Measurements from ENCODE around the gene VAPB.

Gene VAPB

DNA sequence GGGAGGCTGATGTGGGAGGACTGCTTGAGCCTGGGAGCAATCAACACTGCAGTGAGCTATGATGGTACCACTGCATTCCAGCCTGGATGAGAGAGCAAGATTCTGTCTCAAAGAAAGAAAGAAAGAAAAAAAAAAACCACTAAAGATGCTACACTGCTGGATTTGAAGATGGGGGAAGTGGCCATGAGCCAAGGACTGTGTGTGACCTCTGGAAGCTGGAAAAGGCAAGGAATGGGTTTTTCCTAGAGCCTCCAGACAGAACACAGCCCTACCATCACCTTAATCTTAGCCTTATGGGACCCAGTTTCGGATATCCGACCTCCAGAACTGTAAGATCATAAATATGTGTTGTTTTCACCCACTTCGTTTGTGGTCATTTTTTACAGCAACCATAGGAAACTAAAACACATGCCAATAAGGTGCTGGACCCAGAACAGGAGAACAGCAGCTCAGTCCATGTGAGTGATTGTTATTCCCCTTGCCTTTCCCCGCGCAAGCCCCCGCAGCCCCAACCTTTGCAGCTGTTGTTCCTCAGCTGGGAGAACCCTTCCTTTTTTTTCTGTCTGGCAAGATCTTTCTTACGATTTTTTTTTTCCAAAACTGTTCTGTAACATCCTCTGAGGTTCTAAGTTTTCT, 11.1 kb upstream of the VAPB start:
- DNase-seq (ENCODE audit: low spot score) = no peak

DNA sequence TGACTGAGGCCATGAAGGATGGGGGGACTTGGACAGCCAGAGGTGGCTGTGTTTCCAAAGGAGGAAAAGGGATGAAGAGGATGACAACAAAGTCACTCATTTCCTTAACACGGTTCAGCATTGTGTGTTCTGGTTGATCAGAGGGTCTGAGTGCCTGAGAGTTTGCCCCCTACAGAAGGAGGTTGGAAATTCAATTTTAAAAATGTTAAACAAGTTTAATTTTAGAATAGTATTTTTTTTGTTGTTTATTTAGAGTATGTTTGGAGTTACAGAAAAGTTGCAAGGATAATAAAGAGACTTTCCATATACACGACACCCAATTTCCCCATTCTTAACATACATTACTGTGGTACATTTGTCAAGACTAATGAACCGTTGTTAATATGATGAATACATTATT, 10.3 kb upstream of the VAPB start:
- DNase-seq (ENCODE audit: low spot score) = no peak

DNA sequence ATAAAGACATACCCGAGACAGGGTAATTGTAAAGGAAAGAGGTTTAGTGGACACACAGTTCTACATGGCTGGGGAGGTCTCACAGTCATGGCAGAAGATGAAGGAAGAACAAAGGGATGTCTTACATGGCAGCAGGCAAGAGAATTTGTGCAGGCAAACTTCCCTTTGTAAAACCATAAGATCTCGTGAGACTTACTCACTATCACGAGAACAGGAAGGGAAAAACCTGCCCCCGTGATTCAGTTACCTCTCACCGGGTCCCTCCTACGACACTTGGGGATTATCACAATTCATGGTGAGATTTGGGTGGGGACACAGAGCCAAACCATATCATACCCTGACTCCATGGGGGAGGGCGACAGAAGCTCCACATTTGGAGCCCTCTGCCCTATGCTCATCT, 7.4 kb upstream of the VAPB start:
- no peak for DNase-seq (ENCODE audit: low spot score)

DNA sequence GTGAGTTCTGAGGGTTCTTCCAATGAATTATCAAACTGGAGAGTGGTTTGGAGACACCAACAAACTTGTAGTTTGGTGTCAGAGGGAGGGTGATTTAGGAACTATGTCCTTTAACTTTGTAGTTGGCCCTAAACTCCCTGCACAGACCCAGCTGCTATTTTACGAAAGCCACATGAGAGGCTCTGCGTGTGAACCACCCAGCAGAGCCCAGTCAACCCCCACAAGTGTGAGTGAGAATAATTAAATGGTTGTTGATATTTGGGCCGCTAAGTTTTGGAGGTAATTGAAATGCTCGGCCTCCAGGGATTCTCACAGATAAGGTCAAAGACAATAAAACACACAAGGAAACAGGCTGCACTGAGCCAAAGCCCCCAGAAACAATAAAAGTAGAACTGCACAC, 6.9 kb upstream of the VAPB start:
- DNase-seq (ENCODE audit: low spot score) = no peak

DNA sequence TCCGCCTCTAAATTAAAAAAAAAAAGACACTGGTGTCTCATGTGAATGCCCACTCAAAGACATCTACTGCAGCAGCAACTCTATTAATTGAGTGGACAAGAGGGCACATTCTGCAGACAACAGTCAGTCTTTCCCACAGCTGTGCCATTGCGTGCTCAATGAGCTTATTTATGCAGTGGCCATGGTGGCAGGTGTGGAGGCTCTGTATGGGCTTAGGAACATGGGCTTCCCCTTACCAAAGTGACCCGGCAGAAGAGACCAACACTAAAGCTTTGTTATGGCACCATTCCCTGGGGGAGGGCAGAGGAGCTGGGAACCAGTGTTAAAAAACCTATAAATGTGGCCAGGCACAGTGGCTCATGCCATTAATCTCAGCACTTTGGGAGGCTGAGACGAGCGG, 4.2 kb upstream of the VAPB start:
- DNase-seq (ENCODE audit: low spot score) = no peak

DNA sequence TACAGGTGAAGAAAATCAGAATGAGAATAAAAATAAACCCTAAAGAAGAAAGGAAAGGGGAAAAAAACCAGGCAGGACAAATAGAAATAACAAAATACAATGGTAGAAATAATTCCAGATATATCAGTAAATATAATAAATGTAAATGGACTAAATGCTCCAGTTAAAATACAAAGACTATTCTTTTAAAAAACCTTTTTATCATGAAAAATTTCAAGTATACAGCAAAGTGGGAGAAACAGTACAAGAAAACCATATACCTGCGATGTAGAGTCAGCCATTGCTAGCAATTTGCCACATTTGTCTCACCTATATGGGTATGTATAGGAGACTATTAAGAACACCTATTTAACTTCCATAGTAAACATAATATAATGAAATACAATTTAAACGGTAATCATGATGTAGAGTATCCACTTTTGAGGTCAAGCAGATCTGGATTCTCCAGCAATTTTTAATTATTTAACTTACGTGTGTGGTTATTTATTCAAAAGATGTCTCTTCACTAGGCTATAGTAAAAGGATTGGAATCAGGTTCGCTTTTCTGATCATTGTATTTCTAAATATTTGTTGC, 914 bp upstream of the VAPB start:
- DNase-seq (ENCODE audit: low spot score) = no peak

DNA sequence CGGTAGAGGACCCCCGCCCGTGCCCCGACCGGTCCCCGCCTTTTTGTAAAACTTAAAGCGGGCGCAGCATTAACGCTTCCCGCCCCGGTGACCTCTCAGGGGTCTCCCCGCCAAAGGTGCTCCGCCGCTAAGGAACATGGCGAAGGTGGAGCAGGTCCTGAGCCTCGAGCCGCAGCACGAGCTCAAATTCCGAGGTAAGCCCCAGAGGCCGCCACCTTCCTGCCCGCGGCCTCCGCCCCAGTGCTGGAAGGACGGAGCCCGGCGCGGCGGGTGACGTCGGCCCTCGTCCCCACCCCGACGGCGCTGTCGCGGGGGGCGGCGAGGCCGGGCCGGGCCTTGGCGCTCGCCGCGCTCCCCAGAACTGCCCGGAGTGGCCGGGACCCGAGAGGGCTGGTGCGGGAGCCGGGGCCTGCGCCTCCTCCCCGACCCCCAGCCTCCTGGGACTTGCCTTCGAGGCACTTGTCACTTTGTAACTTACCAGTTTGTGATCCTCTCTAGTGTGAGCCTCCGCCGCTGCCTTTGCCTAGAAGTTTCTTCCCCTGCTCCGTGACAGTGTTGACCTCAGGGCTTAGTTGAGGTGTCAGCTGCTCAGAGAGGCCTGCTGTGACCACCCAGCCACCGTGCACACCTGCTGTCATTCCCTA, 417 bp downstream of the VAPB start:
- DNase-seq (ENCODE audit: low spot score) = peak; percentile 35

DNA sequence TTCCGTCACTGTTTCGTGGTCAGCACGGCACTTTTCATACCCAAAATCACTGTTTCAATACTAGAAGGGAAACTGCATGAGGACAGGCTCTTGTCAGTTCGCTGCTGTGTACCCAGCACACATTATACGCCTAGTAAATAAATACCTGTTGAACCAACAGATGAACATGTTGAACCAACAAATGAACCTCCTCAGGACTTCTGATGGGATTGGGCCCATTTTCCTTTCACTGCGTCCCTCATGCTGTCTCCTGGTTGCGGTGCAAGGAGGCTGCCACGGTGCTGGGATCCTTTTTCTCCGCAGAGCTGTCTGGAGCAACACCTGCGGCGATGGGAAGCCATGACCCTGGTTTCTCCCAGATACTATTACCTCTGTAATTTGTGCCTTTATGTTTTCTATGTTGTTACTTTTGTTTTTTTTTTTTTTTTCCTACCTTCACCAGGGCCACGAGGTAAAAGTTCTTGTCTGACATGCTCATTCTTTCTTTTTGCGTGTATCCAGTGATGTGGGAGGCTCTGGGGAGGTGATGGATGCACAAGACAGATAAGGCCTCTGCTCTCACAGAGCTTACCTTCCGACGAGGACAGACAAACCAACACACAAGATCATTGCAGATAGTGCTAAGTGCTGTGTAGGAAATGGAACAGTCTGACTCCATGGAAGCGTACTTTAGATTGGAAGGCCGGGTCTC, 1.1 kb downstream of the VAPB start:
- DNase-seq (ENCODE audit: low spot score) = no peak

DNA sequence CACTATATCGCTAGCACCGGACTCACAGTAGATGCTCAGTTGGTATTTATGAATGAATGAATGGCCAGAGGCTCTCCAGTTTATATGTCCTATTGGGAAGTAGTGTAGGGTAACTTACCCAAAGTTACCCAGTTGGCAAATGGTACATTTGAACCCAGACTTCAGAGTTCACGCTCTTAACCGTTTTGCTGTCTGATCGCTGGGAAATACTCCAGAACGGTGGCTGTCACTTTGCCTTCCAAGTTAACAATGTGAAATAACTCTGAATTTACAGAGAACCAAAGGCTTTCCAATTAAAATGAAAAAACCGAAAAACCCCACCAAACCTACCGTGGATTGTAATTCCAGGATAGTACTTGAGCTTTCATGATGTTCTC, 1.6 kb downstream of the VAPB start:
- DNase-seq (ENCODE audit: low spot score) = no peak

DNA sequence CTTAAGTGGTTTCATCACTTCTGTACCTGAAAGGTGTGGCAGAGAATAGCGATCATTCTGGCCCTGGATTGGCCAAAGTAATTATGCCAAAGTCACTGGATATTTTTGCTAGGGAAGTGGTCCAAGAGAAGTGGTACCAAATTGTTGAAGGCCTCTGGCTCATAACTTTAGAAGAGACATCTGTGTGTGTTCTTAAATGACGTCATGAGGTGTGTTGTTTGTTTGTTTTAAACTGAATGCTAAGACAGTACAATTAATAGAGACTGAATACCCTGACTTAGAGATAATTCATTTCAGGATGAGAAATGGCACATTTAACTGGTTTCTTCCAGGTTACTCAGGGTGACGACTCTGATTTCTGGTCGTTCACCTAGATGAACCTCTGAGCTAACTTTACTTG, 3.3 kb downstream of the VAPB start:
- DNase-seq (ENCODE audit: low spot score) = no peak

DNA sequence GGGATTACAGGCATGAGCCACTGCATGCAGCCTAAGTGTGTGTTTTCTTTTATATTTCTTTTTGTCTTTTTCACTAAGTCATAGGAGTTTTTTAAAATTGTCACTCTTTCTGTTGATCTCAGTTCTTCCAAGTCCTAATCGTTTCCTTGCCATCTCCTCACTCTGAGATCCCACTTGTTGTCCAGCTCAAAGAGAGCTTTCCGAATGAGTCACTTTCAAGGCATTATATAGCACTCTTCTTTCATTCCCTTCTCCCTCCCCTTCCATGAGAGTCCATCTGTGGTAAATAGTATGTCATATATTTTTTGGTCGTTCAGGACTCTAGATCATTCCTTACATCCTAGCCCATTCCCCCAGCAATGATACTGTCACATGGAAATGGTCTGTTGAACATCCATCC, 4.3 kb downstream of the VAPB start:
- no peak for DNase-seq (ENCODE audit: low spot score)

DNA sequence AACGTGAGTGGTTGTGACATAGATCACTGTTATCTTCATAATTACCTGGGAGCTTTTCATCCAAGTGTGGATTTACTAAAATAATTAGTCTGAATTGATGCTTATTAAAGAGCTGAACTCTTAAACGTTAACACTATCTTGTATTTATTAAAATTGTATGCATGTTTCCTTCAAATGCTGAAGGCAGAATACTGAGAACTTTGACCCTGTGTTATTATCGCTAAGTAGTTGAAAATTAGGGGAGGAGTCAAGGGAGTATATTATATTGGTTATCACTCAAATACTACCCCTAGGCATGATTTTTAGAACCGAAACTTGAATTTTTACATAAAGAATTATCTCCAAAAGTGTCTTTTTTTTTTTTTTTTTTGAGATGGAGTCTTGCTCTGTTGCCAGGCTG, 5.8 kb downstream of the VAPB start:
- no peak for DNase-seq (ENCODE audit: low spot score)

DNA sequence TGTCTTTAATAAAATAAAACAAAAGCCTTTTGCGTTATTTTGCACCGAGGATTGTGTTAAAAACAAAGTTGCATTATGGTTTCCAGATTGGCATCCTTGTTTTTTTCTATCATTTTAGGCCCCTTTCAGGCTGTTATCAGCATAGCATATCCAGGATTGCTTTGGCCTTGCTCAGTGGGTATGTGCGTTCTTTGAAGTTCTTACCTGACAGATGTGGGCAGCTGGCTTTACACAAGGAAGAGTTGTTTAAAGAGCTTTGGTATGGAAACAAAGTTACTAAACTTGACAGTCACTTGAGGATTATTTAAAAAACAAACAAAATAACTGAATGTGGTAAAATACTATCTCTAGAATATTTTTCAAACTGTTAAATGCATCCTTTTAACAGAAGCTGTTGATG, 6.6 kb downstream of the VAPB start:
- DNase-seq (ENCODE audit: low spot score) = no peak

DNA sequence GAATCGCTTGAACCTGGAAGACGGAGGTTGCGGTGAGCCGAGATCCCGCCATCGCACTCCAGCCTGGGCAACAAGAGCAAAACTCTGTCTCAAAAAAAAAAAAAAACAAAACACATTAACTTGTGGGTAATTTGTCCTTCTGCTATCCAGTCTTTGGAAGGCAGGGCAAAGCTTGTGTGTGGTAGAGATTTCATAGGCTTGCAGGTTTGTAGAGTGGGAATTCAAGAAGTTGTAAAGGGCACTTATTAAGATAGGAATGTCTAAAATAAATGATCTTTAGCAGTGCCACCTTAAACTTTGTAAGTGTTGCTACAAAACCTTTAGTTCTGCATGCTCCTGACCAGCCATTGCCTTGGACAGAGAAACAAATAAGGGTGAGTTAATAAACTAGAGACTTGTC, 8.4 kb downstream of the VAPB start:
- no peak for DNase-seq (ENCODE audit: low spot score)

DNA sequence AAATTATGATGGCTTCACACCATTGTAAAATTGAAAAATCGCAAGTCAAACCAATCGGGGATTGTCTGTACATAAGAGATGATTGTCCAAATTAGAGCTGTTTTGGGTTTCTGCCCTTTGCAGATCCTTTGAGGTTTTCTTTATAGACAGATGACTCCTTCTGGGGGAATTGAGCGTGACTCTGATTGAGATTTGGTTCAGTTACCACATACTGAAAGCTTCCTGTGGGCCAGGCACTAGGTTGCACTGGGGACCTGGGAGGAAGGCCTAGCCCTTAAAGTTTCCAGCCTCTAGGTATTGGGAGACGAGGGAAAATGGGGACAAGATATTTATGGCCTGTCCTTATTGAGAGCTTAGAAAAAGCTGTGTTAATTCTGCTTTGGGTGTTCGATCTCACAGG, 9.2 kb downstream of the VAPB start:
- no peak for DNase-seq (ENCODE audit: low spot score)

DNA sequence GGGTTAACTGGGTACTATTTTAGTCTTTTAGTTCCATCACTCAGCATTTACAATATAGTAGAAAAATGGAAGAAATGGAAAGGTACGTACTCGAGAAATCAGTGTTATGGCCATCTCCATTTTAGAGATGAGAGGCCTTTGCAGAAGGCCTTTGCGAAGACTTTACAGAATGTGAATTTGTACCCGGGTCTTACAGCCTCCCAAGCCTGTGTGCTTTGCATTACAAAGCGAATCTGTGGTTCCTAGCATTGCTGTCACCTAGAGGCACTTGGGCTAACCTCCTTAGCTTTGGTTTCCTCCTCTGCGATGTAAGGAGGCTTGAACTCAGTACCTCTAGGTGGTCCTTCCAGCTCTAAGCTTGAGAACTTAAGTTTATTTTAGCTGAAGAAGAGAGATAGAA, 10.9 kb downstream of the VAPB start:
- no peak for DNase-seq (ENCODE audit: low spot score)

DNA sequence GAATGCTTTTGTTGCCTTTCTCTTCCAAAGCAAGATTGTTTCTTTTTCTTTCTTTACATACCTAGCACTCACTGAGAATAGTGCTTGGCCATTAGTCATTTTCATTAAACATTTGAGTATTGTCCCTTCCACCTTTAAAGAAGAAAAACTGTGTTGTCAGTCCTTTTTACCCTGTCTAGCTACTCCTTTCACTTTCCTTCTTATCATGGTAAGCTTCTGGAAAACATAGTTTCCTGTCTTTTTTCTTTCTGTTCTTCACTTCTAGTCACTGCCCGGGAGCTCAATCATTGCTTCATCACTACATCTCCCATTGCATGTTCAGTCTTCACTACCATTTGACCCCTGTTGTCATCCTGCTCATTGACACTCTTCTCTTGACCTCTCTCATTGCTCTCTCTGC, 12.1 kb downstream of the VAPB start:
- DNase-seq (ENCODE audit: low spot score) = no peak

DNA sequence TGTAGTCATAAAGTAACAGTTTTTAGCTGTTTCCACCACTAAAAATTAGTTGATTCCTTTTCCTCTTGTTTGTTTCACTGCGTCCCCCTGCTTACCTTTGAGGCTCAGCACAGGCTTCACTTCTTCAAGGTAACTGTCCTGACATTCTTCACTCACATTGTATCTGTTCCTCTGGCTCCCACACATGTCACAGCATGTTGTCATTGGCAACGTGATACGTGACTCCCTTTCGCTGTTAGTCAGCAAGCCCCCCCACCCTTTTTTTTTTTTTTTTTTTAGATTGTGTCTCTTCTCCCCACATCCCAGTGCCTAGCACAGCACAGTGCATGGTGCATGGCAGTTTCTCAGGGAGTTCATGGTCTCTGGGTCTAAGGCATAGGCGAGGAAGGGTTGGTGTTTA, 13.3 kb downstream of the VAPB start:
- DNase-seq (ENCODE audit: low spot score) = no peak

DNA sequence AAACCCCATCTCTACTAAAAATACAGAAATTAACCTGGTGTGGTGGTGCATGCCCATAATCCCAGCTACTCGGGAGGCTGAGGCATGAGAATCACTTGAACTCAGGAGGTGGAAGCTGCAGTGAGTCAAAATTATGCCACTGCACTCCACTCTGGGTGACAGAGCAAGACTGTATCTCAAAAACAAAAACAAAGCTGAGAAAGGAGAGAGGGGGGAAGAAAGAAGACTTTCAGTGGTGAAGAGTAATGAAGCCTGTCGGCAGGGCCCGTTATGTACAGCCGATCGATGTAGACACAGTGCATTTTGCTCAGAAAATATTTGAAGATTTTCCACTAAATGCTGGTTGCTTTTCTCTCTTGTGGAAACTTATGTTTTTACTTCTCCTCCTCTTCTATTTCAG, 13.8 kb downstream of the VAPB start:
- no peak for DNase-seq (ENCODE audit: low spot score)

DNA sequence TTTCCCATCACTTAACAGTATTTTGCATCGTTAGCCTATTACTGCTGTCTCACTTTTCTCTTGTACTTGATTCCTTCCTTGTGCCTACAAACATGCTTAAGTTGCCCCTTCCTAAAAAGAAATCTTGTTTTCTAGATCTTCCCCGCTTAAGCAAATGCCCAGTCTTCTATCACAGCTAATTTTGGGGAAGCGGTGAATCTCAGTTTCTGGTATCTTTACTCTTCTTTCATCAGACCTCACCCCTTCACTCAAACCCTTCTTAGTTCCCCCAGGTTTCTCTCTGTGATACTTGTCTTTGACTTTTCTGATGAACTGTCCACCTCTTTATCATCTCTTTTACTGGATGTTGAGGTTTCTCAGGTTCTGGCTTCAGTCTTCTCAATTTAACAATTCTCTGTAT, 14.2 kb downstream of the VAPB start:
- DNase-seq (ENCODE audit: low spot score) = no peak

DNA sequence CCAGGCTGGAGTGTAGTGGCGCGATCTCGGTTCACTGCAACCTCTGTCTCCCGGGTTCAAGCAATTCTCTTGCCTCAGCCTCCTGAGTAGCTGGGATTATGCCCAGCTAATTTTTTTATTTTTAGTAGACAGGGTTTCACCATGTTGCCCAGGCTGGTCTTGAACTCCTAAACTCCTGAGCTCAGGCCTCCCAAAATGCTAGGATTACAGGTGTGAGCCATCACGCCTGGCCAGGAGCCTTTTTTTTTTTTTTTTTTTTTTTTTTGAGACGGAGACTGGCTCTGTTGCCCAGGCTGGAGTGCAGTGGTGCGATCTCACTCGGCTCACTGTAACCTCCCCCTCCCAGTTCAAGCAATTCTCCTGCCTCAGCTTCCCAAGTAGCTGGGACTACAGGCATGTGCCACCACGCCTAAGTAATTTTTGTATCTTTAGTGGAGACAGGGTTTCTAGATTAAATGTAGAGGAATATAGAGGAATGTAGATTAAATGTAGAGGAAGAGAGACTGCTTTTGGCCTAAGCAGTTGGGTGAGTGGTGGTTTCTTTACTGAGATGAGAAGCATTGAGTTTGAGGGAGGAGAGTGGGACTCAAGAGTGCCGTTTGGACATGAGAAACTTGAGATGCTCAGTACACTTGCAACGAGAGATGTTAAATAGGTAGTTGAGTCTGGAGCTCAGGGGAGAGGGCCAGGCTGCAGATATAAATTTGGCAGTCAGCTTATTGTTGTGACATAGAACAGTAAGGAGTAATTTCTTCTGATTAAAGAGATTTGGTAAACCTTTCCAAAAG, 16.7 kb downstream of the VAPB start:
- no peak for DNase-seq (ENCODE audit: low spot score)

DNA sequence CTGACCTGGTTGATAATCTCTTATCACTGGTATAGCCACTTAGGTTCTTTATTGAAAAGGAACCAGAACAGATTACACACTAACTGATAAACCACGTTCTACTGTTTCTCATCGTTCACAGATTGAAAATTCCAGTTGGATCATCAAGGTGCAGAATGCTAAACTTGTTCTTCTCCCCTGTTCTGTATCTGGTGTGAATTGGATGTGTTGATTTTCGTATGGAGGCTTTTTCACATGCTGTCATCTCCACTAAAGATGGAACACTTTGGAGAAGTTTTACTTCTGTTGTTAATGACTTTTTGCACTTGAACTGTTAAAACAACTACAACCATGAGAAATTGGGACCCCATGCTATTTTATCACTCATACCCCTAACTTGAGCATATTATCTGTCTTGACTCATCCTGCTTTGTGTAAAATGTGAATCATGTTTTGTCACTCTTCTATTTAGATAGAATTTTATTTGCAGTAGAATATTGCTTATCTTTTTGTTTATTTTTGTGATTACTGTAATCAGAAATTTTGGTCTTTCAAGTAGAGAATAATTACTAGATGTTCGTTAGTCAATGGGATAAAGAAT, 17.5 kb downstream of the VAPB start:
- DNase-seq (ENCODE audit: low spot score) = no peak
